Right cardiac atrium (tissue), 5 donors: Measurements from ENCODE around the gene PAXX. TPM values are rescaled to one million over a fixed set of nuclear protein-coding genes. Genes with fewer than 3 reads are reported as not detected.
A peak's percentile ranks its signal among the peaks of the same experiment; 100 is the strongest.

Source experiments
- ATAC-seq, 2 donors: fragments of 200-7000 bp; cut with Tn5 transposase; one replicate each; pipeline versions ENCODE4 v1.8.0 to v1.9.1; 2020; ENCODE audit warnings: moderate library complexity in 2 of 2, mild to moderate bottlenecking in 1 of 2
- DNase-seq, 3 donors: peaks; one replicate each; pipeline ENCODE4 v3.0.0-alpha.2; 2020
- H3K27ac ChIP-seq: one replicate; pipeline ENCODE4 v1.5.1; 2013; ENCODE audit warnings: mild to moderate bottlenecking, low read length, control low read depth, moderate library complexity
- H3K27me3 ChIP-seq: one replicate; pipeline ENCODE4 v1.6.1; 2013; ENCODE audit not compliant: control insufficient read depth, insufficient read depth
- H3K4me1 ChIP-seq: one replicate; pipeline ENCODE4 v1.6.1; 2013; ENCODE audit warnings: low read length; ENCODE audit not compliant: control insufficient read depth, insufficient read depth
- H3K4me3 ChIP-seq: one replicate; pipeline ENCODE4 v1.5.1; 2013; ENCODE audit warnings: low read length, control low read depth
- H3K9me3 ChIP-seq: one replicate; pipeline ENCODE4 v1.6.1; 2013; ENCODE audit warnings: low read length; ENCODE audit not compliant: control insufficient read depth
- whole genome bisulfite sequencing: extraction: QIAGEN DNeasy Blood & Tissue Kit; methylation state at CpG from one replicate; pipeline ENCODE4 v1.1.7; 2013; 5-methylcytosine and 5-hydroxymethylcytosine counted together
- intact Hi-C, 4 donors: fragments of 100-400 bp; cut with DNase I; formaldehyde crosslinking; loops; one replicate each; pipeline versions ENCODE4 v1.11.0 to v1.14.0; 2022 to 2023
- polyA plus RNA-seq: library from polyadenylated mRNA; stranded (reverse); fragments of 200-250 nt; gene quantifications from one replicate; pipeline ENCODE4 v1.2.3, GENCODE V29; 2013
- total RNA-seq, 4 donors: library from RNA; stranded (reverse); fragmentation: NEBNext Ultra II Directional; extraction: Animal tissue kit (Norgen Biotek cat#: 25700); gene quantifications; one replicate each; pipeline ENCODE4 v1.2.1, GENCODE V29; 2021
- donor health status: healthy with polysubstance abuse.
- donor health status: DM: no; HTN: yes; CAD: no.
- donor health status: DM: no; HTN: no; CAD: no.
- donor health status: DM: no; HTN: yes; CAD: no; lungs with severe emphysema.
- donor health status: DM: yes; HTN: yes; CAD: no.

PAXX gene
- total and polyA plus RNA-seq, 5 donors, result 24.8 to 44.5 (median 29.4) TPM

GRCh38 chr9:137022662-137023008 lies 30.4 kb downstream of the PAXX start:
- no peak for DNase-seq
- intact Hi-C loops, result no loop called here

GRCh38 chr9:137023157-137023556 lies 30.9 kb downstream of the PAXX start:
- H3K9me3 ChIP-seq, result no peaks in the 10 kb centered on the region
- H3K27ac ChIP-seq, result no peak overlapping the region
- H3K4me3 ChIP-seq, result no peak overlapping the region
- H3K27me3 ChIP-seq, result no peaks in the 10 kb centered on the region
- intact Hi-C loops, result no loop called here
- 81% methylated on average over 7 of the region's 7 CpGs for WGBS
- DNase-seq (no peak), ATAC-seq (no peak)
- no peaks in the 10 kb centered on the region for H3K4me1 ChIP-seq

More at GRCh38 chr9:137022662-137023008, 30.4 kb downstream of the PAXX start:
- H3K9me3 ChIP-seq, result no peaks in the 10 kb centered on the region
- H3K4me1 ChIP-seq, result no peaks in the 10 kb centered on the region
- no peak for ATAC-seq
- H3K27me3 ChIP-seq, result no peaks in the 10 kb centered on the region
- WGBS, result 94% methylated on average over 23 of the region's 23 CpGs
- no peak overlapping the region for H3K4me3 ChIP-seq
- no peak overlapping the region for H3K27ac ChIP-seq

GRCh38 chr9:137023583-137023991 lies 31.4 kb downstream of the PAXX start:
- ATAC-seq, result no peak
- no peak for DNase-seq
- Histone ChIP-seq H3K4me1 (no peaks in the 10 kb centered on the region), H3K9me3 (no peaks in the 10 kb centered on the region), H3K27me3 (no peaks in the 10 kb centered on the region), H3K4me3 (no peak overlapping the region), H3K27ac (no peak overlapping the region)
- WGBS, result 82% methylated on average over 15 of the region's 15 CpGs
- intact Hi-C loops, result no loop called here

- intact Hi-C loops, result loop anchor here in 2 of 4 donors (5.0 kb wide), 2 partner anchors 73 to 78 kb away; partner anchors contain the start of genes C8G (in 1 of the 2) and LCN12 (in 1 of the 2)
- no peaks in the 10 kb centered on the region for H3K27me3 ChIP-seq
- 82% methylated on average over 21 of the region's 21 CpGs for WGBS
- no peak for ATAC-seq
- H3K27ac ChIP-seq, result no peak overlapping the region
- H3K9me3 ChIP-seq, result no peaks in the 10 kb centered on the region
- H3K4me1 ChIP-seq, result no peaks in the 10 kb centered on the region
- no peak overlapping the region for H3K4me3 ChIP-seq
- peak in 1 of 3 donors; percentile 77 for DNase-seq
Observed at GRCh38 chr9:137025517-137025966, 33.3 kb downstream of the PAXX start.

GRCh38 chr9:137026384-137026783 lies 34.2 kb downstream of the PAXX start:
- no peaks in the 10 kb centered on the region for H3K27me3 ChIP-seq
- no peaks in the 10 kb centered on the region for H3K4me1 ChIP-seq
- no peak overlapping the region for H3K27ac ChIP-seq
- ATAC-seq (no peak), DNase-seq (no peak)
- no peak overlapping the region for H3K4me3 ChIP-seq
- H3K9me3 ChIP-seq, result no peaks in the 10 kb centered on the region
- intact Hi-C loops, result loop anchor here in 2 of 4 donors (5.0 kb wide), 2 partner anchors 74 to 79 kb away; partner anchors contain the start of genes C8G (in 1 of the 2) and LCN12 (in 1 of the 2)
- WGBS, result 88% methylated on average over 2 of the region's 2 CpGs

GRCh38 chr9:137026828-137027227 lies 34.6 kb downstream of the PAXX start:
- WGBS, result 74% methylated on average over 4 of the region's 4 CpGs
- H3K27me3 ChIP-seq, result no peaks in the 10 kb centered on the region
- H3K9me3 ChIP-seq, result no peaks in the 10 kb centered on the region
- H3K4me3 ChIP-seq, result no peak overlapping the region
- no peaks in the 10 kb centered on the region for H3K4me1 ChIP-seq
- intact Hi-C loops, result loop anchor here in 2 of 4 donors (5.0 kb wide), 2 partner anchors 75 to 80 kb away; partner anchors contain the start of genes C8G (in 1 of the 2) and LCN12 (in 1 of the 2)
- DNase-seq, result no peak
- H3K27ac ChIP-seq, result no peak overlapping the region
- ATAC-seq, result no peak

- H3K9me3 ChIP-seq, result no peaks in the 10 kb centered on the region
- no peaks in the 10 kb centered on the region for H3K27me3 ChIP-seq
- no peaks in the 10 kb centered on the region for H3K4me1 ChIP-seq
- peak within 1 kb of the TSS; percentile 74 for H3K4me3 ChIP-seq
- H3K27ac ChIP-seq, result no peak within 1 kb of the TSS
- WGBS, result 3% methylated on average over 95 of the region's 95 CpGs
- ATAC-seq, result peak in 1 of 2 donors; percentile 6
- intact Hi-C loops, result loop anchor here in 2 of 4 donors (5.0 kb wide), 2 partner anchors 75 to 80 kb away; partner anchors contain the start of genes C8G (in 1 of the 2) and LCN12 (in 1 of the 2)
- DNase-seq, result no peak
Observed at GRCh38 chr9:137027369-137028262, 35.4 kb downstream of the PAXX start, which contains the start of gene ABCA2. TSS of gene ABCA2 (minus strand) at chr9:137028237. CDS start at chr9:137028140, 97 bp downstream.

- Histone ChIP-seq H3K4me1 (no peaks in the 10 kb centered on the region), H3K27me3 (no peaks in the 10 kb centered on the region), H3K4me3 (peak overlapping the region; percentile 74), H3K9me3 (no peaks in the 10 kb centered on the region), H3K27ac (no peak overlapping the region)
- WGBS, result under 1% methylated on average over 98 of the region's 98 CpGs
- intact Hi-C loops, result loop anchor here in 2 of 4 donors (5.0 kb wide), 2 partner anchors 76 to 81 kb away; partner anchors contain the start of genes C8G (in 1 of the 2) and LCN12 (in 1 of the 2)
- DNase-seq, result peak; percentile 69 to 90 (median 89)
- ATAC-seq, result peak; percentile 19 to 31
Observed at GRCh38 chr9:137028263-137029057, 36.2 kb downstream of the PAXX start.

GRCh38 chr9:137029058-137029936 lies 37.1 kb downstream of the PAXX start:
- no peak overlapping the region for H3K27ac ChIP-seq
- intact Hi-C loops, result loop anchor here in 2 of 4 donors (5.0 kb wide), 2 partner anchors 77 to 82 kb away; partner anchors contain the start of genes C8G (in 1 of the 2) and LCN12 (in 1 of the 2)

GRCh38 chr9:137030006-137030405 lies 37.8 kb downstream of the PAXX start:
- H3K9me3 ChIP-seq, result no peaks in the 10 kb centered on the region
- no peaks in the 10 kb centered on the region for H3K27me3 ChIP-seq
- ATAC-seq, result no peak
- no peak for DNase-seq
- no peak overlapping the region for H3K4me3 ChIP-seq
- no peak overlapping the region for H3K27ac ChIP-seq
- intact Hi-C loops, result loop anchor here in 1 of 4 donors (10.0 kb wide), 1 partner anchor 85 kb away; the partner anchor contains the start of genes C8G and FBXW5
- 78% methylated on average over 15 of the region's 15 CpGs for WGBS
- H3K4me1 ChIP-seq, result no peaks in the 10 kb centered on the region

More at GRCh38 chr9:137029058-137029936, 37.1 kb downstream of the PAXX start:
- Histone ChIP-seq H3K27me3 (no peaks in the 10 kb centered on the region), H3K4me1 (no peaks in the 10 kb centered on the region), H3K9me3 (no peaks in the 10 kb centered on the region), H3K4me3 (no peak overlapping the region)
- ATAC-seq (peak; percentile 63 to 73), DNase-seq (peak; percentile 82 to 94 (median 93))
- 36% methylated on average over 19 of the region's 19 CpGs for WGBS
